HG02678 (cell line): Measurements from ENCODE around the gene OAT.
A peak's percentile ranks its signal among the peaks of the same experiment; 100 is the strongest.

ENCODE experiments used
- ATAC-seq: cut with Tn5 transposase; IDR thresholded peaks from one replicate; pipeline ENCODE4 v1.9.1; 2021; ENCODE audit warnings: mild to moderate bottlenecking, moderate library complexity; ENCODE audit not compliant: unreplicated experiment

OAT gene

DNA sequence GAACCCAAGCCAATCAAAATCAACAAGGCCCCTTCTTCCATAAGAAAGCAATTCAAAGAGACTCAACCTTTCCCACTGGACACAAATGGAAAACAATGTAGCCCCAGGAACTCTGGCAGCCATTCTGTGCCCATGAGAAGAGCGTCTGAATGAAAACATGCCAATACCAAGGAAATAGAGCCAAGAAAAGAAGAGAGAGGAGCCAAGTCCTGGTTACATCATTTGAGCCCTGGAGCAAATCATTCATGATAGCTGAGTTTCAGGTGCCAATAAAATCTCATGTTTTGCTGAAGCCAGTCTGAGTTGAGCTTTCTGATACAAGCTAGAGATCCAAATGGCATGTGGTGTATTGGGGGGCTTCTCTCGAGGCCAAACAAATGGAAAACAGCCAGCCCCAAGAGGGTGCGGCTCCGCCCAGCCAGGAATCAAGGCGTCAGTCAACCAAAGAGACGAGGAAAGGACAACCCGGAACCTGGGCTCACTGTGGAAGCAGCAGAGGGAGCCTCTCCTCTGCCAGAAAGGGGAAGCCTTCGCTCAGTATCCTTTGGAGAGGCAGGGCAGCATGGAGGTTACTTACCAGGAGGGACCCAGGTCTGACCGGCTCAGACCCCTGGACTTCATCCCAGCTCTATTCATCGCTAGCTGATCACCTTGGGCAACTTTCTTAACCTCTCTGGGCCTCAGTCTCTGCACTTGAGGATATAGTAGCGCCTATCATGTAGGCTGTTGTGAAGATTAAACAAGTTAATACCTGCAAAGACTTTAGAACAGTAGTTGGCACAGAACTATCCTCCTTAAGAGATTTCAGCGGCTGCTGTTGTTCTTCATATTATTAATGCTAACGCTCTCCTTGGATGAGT is 61.8 kb downstream of the OAT start:
- ATAC-seq: no peak

DNA sequence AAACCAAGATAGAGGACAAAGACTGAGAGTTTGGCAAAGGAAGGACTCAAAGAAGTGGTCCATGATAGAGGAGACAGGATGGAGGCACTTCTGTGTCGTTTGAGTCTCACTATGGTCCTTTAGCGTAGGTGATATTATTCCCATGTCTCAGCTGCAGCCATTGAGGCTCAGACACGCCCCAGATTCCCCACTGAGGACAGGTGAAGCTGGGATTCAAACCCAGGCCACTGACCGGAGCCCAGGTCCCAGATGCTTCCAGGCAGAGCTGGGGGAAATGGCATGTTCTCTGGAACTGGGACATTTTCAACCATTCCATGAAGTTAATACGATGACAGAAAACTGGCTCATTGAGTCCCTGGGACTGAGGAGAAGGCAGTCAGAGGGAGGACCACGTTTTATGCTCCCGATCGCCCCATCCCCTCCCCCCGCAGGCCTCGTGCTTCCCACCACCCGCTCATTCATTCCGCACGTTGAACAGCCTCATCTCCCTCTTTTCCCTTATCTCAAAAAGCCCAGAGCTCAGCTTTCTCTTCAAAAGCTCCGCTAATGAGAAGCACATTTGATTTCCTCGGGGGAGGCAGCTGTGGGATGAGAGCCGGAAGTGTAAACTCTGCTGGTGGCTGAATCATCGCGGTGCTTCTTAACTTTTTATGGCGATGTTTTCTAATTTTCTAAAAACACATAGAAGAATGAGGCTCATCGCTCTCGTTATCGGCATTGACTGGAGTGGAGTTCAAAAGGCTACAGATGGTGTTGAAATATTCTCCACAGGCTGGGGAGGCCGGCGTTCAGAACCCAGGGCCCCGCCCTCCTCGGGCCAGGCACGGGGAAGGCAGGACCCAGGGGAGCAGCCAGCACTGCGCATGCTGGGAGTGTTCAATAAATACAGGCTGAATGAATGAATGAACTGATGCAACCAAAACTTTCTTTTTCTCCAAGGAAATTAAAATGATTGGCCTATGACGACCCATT is 64.0 kb downstream of the OAT start:
- ATAC-seq: peak; percentile 64

DNA sequence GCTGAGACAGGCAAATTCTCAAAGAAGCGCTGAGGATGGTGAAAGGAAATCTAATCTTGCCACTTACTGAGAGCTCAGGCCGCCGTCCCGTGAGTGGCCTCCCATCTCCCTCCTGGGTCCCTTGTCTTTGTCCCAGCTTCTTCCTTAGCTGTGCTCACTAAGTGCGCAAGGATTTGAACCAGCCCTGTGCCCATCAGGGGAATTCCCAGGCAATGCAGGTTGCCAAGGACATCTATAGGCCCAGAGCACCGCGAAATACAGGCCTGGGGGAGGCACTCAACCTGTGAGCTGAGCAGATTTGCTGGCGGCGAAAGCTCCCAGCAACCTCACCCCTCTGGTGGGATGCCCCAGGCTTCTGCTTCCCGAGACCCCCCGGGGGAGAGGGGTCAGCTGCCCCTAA is 64.8 kb downstream of the OAT start:
- no peak for ATAC-seq

DNA sequence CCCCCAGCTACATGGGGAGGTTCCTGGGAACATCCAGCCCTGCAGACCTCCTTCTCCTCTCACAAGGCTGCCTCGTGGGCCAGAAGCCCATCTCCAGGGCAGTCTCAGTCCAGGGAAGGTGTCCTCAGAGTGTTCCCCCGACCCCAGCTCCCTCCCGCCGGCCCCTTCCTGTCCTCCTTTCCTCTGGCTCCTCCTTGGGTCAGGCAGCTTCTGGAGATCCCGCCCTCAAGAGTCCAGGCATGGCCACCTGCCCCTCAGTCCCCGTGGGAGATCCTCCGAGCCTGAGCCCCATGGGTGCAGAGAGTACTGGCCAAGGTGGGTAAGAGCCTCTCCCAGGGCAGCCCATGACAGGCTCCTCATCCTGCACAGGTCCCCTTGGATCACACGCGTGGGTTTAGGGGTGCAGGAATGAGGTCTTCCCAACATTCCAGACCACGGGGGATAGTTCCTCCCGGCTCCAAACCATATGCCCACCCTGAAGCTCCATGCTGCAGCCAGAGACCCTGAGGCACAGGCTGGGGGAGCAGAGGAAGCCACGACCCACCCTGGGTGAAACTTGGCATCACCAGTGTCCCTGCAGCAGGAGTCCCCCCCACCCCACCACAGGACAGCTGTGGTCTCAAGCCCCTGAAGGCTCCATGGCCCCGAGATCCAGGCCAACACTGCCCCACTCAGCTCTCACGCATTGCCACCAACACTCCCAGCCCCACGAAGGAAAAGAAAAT is 65.5 kb downstream of the OAT start:
- ATAC-seq: no peak

DNA sequence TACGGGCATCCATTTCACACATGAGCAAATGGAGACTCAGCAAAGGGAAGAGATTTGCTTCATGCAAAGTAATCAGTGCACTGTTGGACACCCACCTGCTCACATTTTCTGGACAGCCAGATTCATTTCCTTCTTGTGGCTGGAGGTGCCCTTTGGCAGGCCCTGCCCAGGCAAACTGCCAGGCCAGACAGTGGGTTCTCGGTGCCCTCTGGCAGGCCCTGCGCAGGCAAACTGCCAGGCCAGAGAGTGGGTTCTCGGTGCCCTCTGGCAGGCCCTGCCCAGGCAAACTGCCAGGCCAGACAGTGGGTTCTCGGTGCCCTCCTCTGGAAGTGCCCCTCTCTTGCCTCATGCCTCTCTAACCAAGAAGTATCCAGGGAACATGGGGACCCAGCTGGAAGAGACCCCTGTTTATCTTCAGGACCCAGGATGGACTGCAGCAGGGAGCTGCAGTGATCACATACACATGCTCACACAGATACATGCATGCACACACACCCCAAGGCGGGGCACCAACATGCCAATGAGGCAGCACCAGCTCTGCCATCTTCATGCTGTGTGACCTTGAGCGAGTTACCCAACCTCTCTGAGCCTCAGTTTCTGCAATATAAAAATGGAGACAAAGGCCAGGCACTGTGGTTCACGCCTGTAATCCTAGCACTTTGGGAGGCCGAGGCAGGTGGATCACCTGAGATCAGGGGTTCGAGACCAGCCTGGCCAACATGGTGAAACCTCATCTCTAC is 67.1 kb downstream of the OAT start:
- ATAC-seq: no peak

DNA sequence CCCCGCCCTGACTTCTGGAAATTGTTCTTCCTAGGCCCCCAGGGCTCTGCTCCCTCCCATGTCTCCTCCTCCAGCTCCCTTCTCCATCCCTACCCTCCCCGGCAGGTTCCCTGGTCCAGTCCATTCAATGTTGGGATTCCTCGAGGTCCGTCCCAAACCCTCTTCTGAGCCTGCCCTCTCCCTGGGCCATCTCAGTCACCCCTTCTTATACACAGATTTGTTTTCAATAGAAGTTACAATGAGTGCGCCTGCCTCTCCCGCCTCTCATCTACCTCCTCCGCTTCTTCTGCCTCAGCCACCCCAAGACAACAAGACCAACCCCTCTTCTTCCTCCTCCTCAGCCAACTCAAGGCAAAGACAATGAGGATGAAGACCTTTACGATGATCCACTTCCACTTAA is 67.9 kb downstream of the OAT start:
- no peak for ATAC-seq

DNA sequence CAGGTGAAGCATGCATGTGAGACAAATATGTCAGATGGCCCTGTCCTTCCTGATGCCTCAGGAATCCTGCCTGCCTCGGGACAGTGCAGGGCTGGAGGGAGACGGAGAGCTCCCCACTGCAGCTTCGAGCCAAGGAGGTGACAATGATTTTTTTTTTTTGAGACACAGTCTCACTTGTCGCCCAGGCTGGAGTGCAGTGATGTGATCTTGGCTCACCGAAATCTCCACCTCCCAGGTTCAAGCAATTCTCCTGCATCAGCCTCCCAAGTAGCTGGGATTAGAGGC is 68.8 kb downstream of the OAT start:
- ATAC-seq: no peak

DNA sequence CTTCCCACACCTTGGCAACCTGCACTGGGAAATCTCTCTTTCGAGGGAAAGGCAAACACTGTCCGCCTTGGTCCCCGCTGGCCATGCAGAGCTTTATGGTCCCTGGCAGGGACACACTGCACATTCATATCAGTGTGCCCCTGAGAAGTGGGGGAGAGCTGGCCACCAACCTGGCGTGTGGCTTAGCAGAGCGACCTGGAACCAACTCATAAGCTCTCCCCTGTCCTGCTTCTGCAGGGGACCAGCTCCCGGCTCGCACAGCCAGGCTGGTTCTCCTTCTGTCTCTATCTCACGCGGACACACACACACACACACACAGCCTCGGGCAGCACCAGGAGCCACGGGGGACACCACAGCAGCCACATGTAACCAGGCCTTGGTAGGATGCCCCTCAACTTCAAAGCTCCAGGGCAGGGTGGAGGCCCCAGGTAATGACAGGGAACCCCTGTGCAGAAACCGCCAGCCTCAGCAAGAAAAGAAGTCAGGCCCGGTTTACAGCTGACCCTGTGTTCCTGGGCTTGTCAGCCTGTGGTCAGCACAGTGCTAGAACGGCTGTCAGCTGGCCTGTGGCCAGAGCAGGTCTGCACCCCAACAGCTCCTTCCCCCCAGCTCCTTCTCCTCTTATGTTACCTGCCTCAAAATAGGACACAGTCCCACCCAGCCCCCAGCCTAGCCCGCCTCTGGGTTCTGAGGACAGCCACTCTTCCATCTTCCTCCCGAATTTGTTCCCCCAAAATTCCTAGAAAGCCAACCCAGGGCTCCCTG is 69.3 kb downstream of the OAT start:
- no peak for ATAC-seq

DNA sequence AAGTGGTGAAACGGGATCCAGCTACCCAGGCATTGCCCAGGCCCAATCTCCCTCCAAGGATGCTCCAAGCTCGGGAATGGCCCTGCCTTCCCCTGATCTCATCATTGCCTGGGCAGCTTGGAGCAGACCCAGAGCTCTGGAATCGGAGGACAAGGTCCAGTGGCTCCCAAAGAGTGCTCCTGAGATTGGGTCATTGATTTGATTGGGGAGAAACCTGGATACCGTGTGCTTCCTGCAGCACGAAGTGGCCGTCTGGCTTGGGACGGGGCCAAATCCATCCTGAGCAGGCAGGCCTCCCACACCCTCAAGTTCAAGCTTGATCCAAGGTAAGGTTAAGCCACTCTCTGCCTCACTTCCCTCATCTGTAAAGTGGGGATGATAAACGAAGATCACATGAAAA is 69.9 kb downstream of the OAT start:
- ATAC-seq: no peak

DNA sequence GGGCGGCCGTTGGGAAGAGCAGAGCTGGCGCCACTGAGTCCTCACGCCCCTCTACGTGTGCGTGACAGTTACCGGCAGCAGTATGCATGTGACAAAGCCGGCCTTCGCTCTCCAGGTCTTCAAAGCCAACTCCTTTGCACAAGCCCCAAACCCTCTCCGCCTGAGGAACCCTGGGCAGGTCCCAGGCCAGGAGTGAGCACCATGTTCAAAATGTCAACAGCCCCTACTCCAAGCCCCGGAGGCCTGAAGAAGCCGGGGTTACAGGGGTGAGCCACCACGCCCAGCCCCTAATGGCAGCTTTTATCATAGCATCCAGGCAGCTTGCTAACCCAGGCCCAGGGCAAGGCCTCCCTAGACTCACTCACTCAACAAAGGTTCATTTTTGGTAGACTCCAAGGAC is 70.8 kb downstream of the OAT start:
- no peak for ATAC-seq
